Peyer's patch (tissue), 4 donors: ENCODE measurements around the gene SPDYE5.
"Not testable (repeated sequence)": the region's sequence is repeated elsewhere in the genome, so short reads cannot be mapped to it uniquely, and the experiment has no call there.

Experiments
- CTCF ChIP-seq, 6 experiments: fragments of 450-650 bp in 4 of 6; fragments of 200-600 bp in 2 of 6; sonication (generic) in 1 of 6; IDR thresholded peaks; one replicate each; pipeline ENCODE4 v1.5.1; 2017 to 2019; ENCODE audit warnings: antibody characterized with exemption in 6 of 6, mild to moderate bottlenecking in 3 of 6, moderate library complexity in 1 of 6
- POLR2A ChIP-seq, 2 donors: fragments of 450-650 bp; IDR thresholded peaks; one replicate each; pipeline ENCODE4 v1.5.1; 2017; ENCODE audit warnings: antibody characterized with exemption in 2 of 2, mild to moderate bottlenecking in 2 of 2, moderate library complexity in 2 of 2

GRCh38 chr7:75458034-75458433, 34.1 kb upstream of the SPDYE5 start:
- not testable (repeated sequence) for TF ChIP-seq CTCF, POLR2A (IDR thresholded peaks at IDR 0.05)
